ENCODE measurements around the gene PGC. TPM values are rescaled to one million over a fixed set of nuclear protein-coding genes. Genes with fewer than 3 reads are reported as not detected.
A peak's percentile ranks its signal among the peaks of the same experiment; 100 is the strongest.

Gene PGC
- total RNA-seq, 1 experiment from 2014 or later = not detected

GRCh38 chr6:41709375-41709774 is 37.8 kb downstream of the PGC start:
- H3K27me3 ChIP-seq (ENCODE audit: control insufficient read depth, insufficient read depth, low read length) = no peaks in the 10 kb centered on the region
- DNase-seq = no peak
- no peak overlapping the region for H3K4me3 ChIP-seq (ENCODE audit: insufficient read depth, low read depth, low read length)
- H3K36me3 ChIP-seq (replicated peaks; ENCODE audit: control insufficient read depth, insufficient read depth, low read length) = no peaks in the 10 kb centered on the region

DNA sequence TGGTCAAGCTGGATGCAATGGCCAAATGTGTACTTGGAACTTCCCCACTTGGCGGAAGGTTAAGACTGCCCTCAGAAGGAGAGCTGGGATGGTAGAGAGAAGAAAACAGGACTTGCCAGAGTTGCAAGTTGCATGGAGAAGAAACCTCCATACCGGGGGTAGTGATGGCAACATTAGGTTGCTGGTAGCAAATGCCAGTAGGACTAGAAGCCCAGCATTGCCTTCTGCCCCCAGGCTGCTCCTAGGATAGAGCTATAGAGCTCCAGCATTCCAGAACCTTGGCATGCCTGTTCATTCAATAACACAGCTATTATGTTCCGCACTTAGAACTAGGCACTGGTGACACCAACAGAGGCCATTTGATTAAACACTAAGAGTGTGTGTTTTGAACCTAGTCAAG is 38.3 kb downstream of the PGC start:
- H3K4me3 ChIP-seq (ENCODE audit: insufficient read depth, low read depth, low read length) = no peak overlapping the region
- H3K27me3 ChIP-seq (ENCODE audit: control insufficient read depth, insufficient read depth, low read length) = no peaks in the 10 kb centered on the region
- no peaks in the 10 kb centered on the region for H3K36me3 ChIP-seq (replicated peaks; ENCODE audit: control insufficient read depth, insufficient read depth, low read length)
- DNase-seq = no peak

- Histone ChIP-seq H3K27me3 (ENCODE audit: control insufficient read depth, insufficient read depth, low read length) (no peaks in the 10 kb centered on the region), H3K36me3 (replicated peaks; ENCODE audit: control insufficient read depth, insufficient read depth, low read length) (no peaks in the 10 kb centered on the region), H3K4me3 (ENCODE audit: insufficient read depth, low read depth, low read length) (no peak overlapping the region)
- DNase-seq = no peak
Measured at GRCh38 chr6:41707565-41708200, 39.5 kb downstream of the PGC start.

- peak; percentile 64 for DNase-seq
- Histone ChIP-seq H3K36me3 (replicated peaks; ENCODE audit: control insufficient read depth, insufficient read depth, low read length) (no peaks in the 10 kb centered on the region), H3K4me3 (ENCODE audit: insufficient read depth, low read depth, low read length) (no peak overlapping the region), H3K27me3 (ENCODE audit: control insufficient read depth, insufficient read depth, low read length) (no peaks in the 10 kb centered on the region)
Measured at GRCh38 chr6:41706876-41707564, 40.2 kb downstream of the PGC start.

DNA sequence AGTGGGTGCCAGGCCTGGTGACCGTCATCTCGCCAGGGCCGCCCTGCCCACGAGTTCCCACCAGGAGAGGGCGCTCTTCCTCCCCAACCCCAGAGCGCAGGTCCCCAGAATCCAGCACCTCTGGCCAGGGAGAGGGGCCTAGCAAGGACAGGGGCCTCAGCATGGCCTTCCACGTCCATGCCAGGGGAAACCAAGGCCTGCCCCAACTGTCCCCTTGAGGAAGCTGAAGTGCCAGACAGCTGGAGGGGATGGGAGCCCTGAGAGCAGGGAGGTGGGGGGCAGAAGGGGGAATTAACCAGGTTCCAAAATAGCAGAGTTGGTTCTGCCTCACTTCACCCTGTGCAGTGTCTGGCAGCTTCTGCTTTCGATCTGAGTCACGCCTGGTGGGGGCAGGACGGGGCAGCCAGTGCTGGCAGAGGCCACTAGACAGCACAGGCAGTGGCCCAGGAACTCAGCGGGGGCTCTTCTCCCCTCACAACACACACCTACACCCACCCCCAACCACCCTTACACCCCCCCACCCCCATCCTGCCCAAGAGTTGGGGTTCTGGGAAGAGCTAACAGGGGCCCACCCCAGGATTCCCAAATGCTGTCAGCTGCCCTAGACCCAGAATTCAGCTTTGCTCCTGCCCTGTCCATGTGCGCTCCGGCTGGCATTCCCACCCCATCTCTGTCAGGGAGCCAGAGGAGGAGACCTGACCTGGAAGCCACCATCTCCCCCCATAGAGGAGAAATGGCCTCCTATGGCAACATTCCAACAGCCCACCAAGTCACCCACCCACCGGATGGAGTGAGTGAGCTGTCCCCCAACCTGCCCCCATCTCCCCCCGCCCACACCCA is 41.0 kb downstream of the PGC start:
- DNase-seq = peak; percentile 98
- H3K4me3 ChIP-seq (ENCODE audit: insufficient read depth, low read depth, low read length) = no peak overlapping the region
- no peaks in the 10 kb centered on the region for H3K36me3 ChIP-seq (replicated peaks; ENCODE audit: control insufficient read depth, insufficient read depth, low read length)
- no peaks in the 10 kb centered on the region for H3K27me3 ChIP-seq (ENCODE audit: control insufficient read depth, insufficient read depth, low read length)

- H3K36me3 ChIP-seq (replicated peaks; ENCODE audit: control insufficient read depth, insufficient read depth, low read length) = no peaks in the 10 kb centered on the region
- no peak overlapping the region for H3K4me3 ChIP-seq (ENCODE audit: insufficient read depth, low read depth, low read length)
- H3K27me3 ChIP-seq (ENCODE audit: control insufficient read depth, insufficient read depth, low read length) = no peaks in the 10 kb centered on the region
- DNase-seq = no peak
Measured at GRCh38 chr6:41705311-41705995, 41.7 kb downstream of the PGC start.

DNA sequence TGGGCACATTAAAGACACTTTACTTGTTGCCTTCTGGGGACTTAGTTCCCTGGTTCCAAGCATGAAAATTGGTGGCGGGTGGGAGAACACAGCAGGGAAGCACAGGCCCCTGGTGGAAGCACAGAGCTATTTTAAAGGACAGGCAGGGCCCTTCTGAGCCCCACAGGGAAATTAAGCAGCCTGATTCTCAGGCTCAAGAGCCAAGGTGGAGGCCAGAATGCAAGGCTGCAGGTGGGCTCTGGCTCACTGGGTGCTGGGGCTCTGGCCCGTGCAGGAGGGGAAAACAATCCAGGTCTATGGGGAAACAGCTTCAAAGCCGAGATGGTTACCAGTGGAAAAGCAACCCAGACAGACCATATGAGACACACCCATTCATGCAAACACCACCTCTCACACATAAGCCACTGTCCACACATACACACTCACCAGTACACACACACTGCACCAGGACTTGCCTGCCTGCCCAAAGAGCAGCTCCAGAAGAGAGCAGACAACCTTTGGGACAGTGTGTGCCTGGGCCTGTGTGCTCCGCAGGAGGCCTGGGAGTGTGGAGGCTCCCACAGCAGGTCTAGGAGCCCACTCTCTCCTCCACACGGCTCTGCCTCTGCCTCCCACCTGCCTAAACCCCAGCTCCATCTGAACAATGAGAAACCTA is 42.4 kb downstream of the PGC start:
- DNase-seq = no peak
- H3K36me3 ChIP-seq (replicated peaks; ENCODE audit: control insufficient read depth, insufficient read depth, low read length) = no peaks in the 10 kb centered on the region
- H3K27me3 ChIP-seq (ENCODE audit: control insufficient read depth, insufficient read depth, low read length) = no peaks in the 10 kb centered on the region
- no peak overlapping the region for H3K4me3 ChIP-seq (ENCODE audit: insufficient read depth, low read depth, low read length)

DNA sequence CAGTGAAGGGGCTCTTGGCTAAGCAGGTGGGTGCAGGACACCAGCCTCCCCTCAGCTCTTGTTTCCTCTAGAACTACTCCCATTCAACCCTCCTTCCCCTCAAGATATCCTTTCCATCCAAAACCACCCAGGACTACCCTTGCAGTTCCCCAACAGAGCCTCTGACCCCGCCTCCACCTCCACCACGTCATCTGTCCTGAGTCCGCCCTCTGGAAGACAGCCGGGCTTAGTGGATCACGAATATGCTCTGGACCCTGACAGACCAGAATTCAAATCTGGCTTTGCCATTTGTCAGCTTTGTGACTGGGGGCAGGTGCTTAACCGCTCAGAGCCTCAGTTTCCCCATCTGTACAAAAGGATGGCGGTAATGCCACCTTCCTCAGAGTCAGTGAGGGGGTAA is 43.2 kb downstream of the PGC start:
- no peaks in the 10 kb centered on the region for H3K27me3 ChIP-seq (ENCODE audit: control insufficient read depth, insufficient read depth, low read length)
- DNase-seq = no peak

DNA sequence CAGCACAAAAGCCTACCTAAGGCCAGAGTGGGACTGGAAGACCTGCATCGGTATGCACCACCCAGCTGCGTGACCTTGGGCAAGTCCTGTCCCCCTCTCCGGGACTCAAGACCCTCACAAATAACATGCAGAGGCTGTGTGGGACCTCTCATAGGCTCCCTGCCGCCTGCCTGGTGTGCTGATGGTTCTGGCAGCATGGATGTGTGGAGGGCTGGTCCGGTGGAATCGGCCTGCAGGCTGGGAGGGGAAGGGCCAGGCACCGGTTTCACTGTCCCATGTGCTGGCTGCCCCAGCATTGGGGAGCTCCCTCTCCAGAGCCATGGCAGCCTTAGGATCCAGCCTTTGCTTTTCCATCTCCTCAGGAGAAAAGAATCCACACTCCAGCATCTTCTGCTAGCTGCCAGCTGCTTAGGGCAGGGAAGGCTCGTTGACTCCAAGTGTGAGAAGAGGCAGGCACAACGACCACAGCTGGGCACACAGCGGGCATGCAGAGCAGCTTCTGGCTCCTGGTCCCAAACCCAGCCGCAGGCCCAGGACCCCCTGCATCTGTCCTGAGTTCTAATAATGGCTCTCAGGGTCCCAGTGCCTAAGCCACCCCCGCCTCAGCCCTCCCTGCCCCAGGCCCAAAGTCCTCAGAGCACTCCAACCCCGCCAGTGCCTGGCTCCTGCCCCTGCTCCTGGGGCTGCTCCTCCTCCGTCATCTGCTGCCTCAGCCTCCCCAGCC is 44.3 kb downstream of the PGC start:
- peak; percentile 47 for DNase-seq
- no peaks in the 10 kb centered on the region for H3K27me3 ChIP-seq (ENCODE audit: control insufficient read depth, insufficient read depth, low read length)

More for the DNA sequence above, 43.2 kb downstream of the PGC start:
- no peaks in the 10 kb centered on the region for H3K36me3 ChIP-seq (replicated peaks; ENCODE audit: control insufficient read depth, insufficient read depth, low read length)
- no peak overlapping the region for H3K4me3 ChIP-seq (ENCODE audit: insufficient read depth, low read depth, low read length)

DNA sequence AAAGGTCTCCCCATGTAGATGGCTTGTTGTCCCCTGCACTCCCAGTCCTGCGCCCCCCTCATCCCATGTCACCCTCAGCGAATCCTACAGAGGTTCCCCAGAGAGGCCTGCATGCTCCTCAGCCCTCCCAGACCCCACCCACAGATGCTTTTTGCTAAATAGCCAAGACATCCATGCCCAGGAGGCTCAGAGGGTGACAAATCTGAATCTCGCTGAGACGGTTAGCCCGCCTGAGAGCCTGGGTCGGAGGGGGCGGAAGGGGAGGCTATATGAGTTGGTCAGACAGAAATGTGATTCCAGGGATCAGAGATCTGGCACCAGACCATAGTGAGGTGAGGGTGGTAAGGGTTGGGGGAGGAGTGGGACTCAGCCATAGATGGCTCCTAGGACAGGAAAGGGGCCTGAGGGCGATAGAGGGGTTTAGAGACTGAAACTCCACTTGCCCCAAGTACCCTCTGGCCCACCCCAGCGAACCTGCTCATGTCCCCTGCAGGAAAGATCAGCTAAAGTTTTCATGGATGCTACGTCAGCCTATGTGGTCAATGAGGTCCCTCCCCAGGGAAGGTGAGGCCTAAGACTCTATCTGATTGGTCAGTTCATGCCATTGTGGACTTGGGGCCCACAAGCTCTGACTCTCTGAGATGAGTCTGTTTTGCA is 45.0 kb downstream of the PGC start:
- H3K4me3 ChIP-seq (ENCODE audit: insufficient read depth, low read depth, low read length) = no peak overlapping the region
- H3K36me3 ChIP-seq (replicated peaks; ENCODE audit: control insufficient read depth, insufficient read depth, low read length) = no peaks in the 10 kb centered on the region
- no peak for DNase-seq
- no peaks in the 10 kb centered on the region for H3K27me3 ChIP-seq (ENCODE audit: control insufficient read depth, insufficient read depth, low read length)

More for the DNA sequence above, 44.3 kb downstream of the PGC start:
- Histone ChIP-seq H3K36me3 (replicated peaks; ENCODE audit: control insufficient read depth, insufficient read depth, low read length) (no peaks in the 10 kb centered on the region), H3K4me3 (ENCODE audit: insufficient read depth, low read depth, low read length) (no peak overlapping the region)

DNA sequence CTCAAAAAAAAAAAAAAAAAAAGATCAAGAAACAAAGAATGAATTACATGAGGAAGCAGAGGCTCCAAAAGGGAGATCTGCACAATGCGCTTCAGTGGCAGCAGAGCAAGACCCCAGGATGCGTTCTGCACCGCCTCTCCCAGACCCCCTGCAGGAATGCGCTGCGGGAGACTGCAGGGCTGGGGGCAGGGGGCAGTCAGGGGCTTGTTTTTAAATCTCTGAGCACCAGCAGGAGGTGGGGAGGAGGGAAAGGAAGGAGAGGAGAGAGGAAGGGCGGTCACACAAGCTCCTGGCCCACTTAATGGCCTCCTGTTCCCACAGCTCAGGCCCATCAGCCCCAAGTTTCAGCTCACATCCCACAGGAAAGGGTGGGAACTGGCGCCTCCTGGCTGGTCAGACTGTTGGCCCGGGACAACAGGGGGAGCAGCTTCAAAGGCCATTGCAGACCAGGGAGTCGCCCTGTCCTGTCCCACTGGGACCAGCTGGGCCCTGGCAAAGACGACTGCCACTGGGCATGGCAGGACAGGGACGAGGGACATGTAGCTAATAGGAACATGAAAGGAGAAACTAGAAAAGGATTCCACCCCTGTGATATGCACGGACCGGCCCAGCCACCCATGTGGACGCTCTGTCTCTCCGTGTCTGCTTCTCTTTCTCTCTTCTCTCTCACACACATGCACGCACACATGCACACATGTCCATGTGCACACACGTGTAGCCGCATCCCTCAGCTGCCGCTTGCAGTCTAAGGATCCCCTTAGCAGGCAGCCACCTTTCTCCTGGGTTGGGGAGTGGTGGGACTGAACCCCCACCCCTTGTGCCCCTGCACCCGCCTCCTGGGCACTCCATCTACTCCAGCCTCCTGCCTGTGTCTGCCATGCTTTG is 46.5 kb downstream of the PGC start:
- H3K27me3 ChIP-seq (ENCODE audit: control insufficient read depth, insufficient read depth, low read length) = no peaks in the 10 kb centered on the region
- no peak overlapping the region for H3K4me3 ChIP-seq (ENCODE audit: insufficient read depth, low read depth, low read length)
- no peaks in the 10 kb centered on the region for H3K36me3 ChIP-seq (replicated peaks; ENCODE audit: control insufficient read depth, insufficient read depth, low read length)
- peak; percentile 84 for DNase-seq

DNA sequence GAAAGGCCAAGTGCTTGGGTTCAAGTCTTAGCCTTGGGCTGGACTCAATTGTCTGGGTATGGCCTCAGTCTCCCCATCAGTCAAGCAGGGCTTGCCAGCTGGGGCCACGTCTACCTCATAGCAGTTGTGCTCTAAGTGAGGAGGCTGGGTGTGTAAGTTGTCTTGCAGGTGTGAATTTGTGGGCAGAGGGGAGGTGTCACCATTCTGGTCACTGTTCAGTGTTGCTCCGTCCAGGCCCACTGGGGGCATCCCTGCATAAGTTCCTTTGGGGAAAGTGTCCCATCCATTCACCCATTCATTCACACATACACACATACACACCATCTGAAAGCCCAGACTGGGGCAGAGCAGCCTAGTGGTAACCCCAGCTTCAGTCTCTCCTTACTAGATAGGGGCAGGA is 48.1 kb downstream of the PGC start:
- H3K36me3 ChIP-seq (replicated peaks; ENCODE audit: control insufficient read depth, insufficient read depth, low read length) = no peaks in the 10 kb centered on the region
- no peak overlapping the region for H3K4me3 ChIP-seq (ENCODE audit: insufficient read depth, low read depth, low read length)
- DNase-seq = no peak
- H3K27me3 ChIP-seq (ENCODE audit: control insufficient read depth, insufficient read depth, low read length) = no peaks in the 10 kb centered on the region
